Measurements from ENCODE around the gene CAMTA1. TPM values are rescaled to one million over a fixed set of nuclear protein-coding genes. Genes with fewer than 3 reads are reported as not detected.

Gene CAMTA1
- total RNA-seq, 4 donors from 2014 or later = 57.4 to 88.3 (median 62.1) TPM

DNA sequence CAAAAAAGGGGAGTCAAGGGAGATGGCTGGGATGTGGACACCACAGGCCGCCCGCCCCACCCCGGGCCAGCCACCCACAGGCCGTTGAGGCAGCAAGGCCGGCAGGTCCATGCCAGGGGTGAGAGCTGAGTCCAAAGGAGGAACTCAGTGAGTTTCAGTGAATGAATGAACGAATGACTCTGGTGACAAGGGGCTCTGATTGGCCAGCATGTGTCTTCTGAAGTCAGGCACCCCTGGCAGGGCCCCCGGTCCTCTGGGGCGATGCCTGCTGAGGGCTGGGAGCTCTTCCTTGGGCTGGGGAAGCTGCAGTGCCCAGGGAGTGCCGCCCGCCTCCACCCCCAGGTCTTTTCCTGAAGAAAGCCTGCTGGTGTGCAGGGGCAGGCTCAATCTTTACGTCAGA lies 749.8 kb downstream of the CAMTA1 start:
- DNase-seq = peak in 1 of 3 donors; percentile 42

GRCh38 chr1:7535934-7536878 lies 751.0 kb downstream of the CAMTA1 start:
- peaks cover 0 to 13% (median 0%) of the 10 kb centered on the region in 4 donors for H3K4me1 ChIP-seq
- no peak overlapping the region for H3K27ac ChIP-seq
- H3K27me3 ChIP-seq = no peaks in the 10 kb centered on the region
- H3K9me3 ChIP-seq = no peaks in the 10 kb centered on the region
- TF ChIP-seq POLR2A (IDR thresholded peaks at IDR 0.05) (no peak), CTCF (IDR thresholded peaks at IDR 0.05) (no peak)
- peak in 1 of 3 donors; percentile 38 for DNase-seq
- no peaks in the 10 kb centered on the region for H3K36me3 ChIP-seq
- no peak overlapping the region for H3K4me3 ChIP-seq

More for the DNA sequence above, 749.8 kb downstream of the CAMTA1 start:
- H3K4me1 ChIP-seq = peaks cover 0 to 13% (median 0%) of the 10 kb centered on the region in 4 donors
- no peak for TF ChIP-seq POLR2A (IDR thresholded peaks at IDR 0.05)
- no peak for TF ChIP-seq CTCF (IDR thresholded peaks at IDR 0.05)
- no peak overlapping the region for H3K4me3 ChIP-seq
- H3K36me3 ChIP-seq = no peaks in the 10 kb centered on the region
- H3K27me3 ChIP-seq = no peaks in the 10 kb centered on the region
- no peak overlapping the region for H3K27ac ChIP-seq
- no peaks in the 10 kb centered on the region for H3K9me3 ChIP-seq

DNA sequence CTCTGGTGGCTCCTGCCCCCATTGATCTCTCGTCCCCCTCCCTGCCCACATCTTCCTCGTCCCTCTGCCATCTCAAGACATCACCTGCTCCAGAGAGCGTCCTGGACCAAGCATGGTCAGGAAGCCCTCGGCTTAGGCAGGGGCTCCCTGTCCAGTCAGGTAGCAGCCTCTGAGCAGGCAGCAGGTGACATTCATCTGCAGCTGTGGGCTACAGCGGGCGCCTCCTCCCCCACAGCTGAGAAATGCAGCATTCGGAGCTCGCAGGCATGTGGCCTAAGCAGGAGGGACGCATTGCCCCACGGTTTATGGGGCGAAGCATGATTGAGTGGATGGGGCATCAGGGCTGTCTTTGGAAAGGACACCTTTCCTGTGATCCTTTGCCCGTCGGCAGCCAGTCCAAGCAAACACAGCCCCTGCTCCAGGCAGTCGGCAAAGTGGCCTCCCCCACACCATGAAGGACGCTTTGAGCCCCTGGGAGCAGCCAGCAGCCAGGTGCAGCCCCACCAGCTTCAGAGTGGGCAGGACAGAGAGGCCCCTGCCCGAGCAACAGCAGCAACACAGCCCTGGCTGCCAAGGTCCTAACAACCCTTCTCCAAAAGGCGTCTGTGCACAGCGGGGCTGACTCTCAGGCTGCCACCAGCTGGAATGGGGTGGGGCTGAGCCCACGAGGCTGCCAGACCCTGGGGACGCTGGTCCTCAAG lies 751.8 kb downstream of the CAMTA1 start:
- Histone ChIP-seq H3K4me1 (peaks cover 0 to 13% (median 0%) of the 10 kb centered on the region in 4 donors), H3K36me3 (no peaks in the 10 kb centered on the region), H3K9me3 (no peaks in the 10 kb centered on the region), H3K27ac (no peak overlapping the region), H3K4me3 (no peak overlapping the region), H3K27me3 (no peaks in the 10 kb centered on the region)
- TF ChIP-seq CTCF (IDR thresholded peaks at IDR 0.05) (no peak), POLR2A (IDR thresholded peaks at IDR 0.05) (no peak)
- DNase-seq = peak in 1 of 3 donors; percentile 38

GRCh38 chr1:7538033-7538432 lies 752.8 kb downstream of the CAMTA1 start:
- DNase-seq = peak in 1 of 3 donors; percentile 33
- Histone ChIP-seq H3K27me3 (no peaks in the 10 kb centered on the region), H3K4me1 (peaks cover 0 to 13% (median 0%) of the 10 kb centered on the region in 4 donors), H3K9me3 (no peaks in the 10 kb centered on the region), H3K27ac (no peak overlapping the region), H3K36me3 (no peaks in the 10 kb centered on the region), H3K4me3 (no peak overlapping the region)
- TF ChIP-seq POLR2A (IDR thresholded peaks at IDR 0.05) = no peak
- no peak for TF ChIP-seq CTCF (IDR thresholded peaks at IDR 0.05)

DNA sequence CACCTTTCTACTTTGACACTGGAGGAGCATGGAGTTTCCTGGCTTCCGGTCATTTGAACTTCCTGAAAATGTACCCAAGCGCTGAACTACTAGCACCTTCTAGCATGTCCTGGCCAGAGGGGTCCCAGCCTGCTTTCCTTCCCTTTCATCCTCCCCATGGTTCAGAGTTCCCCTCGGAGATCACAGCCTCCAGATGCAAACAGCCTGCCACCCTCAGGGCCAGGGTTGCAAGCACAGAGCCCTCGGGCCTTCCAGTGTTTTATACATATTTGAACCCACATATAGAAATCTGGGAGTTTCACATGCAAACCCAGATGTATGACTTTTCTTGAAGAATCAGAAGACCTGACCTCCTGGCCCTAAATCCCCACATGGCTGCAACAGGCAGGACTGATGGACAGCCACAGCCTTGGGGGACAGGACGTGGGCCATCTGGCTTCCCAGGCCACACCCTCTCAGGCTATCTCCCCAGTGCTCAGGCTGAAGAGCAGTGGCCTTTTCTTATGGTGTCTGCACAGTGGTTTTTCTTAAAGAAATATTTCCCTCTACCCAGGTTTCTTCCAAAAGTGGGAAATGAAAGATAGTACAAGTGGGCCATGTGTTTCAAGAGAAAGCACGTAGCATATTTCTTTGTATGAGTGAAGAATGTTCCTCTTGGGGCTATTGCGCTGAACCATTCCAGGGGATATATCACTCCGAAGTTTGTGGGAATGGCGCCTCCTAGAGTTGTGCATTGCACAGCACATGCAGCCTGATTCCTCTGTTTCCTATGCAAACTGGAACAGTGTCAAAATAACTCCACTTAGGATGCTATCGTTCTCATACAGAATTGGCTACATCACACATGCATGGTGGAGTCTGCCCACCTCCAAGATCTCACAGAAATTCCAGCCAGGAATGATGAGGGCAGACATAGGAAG lies 753.9 kb downstream of the CAMTA1 start:
- Histone ChIP-seq H3K4me1 (peaks cover 0 to 6% (median 0%) of the 10 kb centered on the region in 4 donors), H3K27ac (no peak overlapping the region), H3K36me3 (no peaks in the 10 kb centered on the region), H3K27me3 (no peaks in the 10 kb centered on the region), H3K4me3 (no peak overlapping the region), H3K9me3 (no peaks in the 10 kb centered on the region)
- peak in 1 of 3 donors; percentile 20 for DNase-seq
- TF ChIP-seq POLR2A (IDR thresholded peaks at IDR 0.05) = no peak
- no peak for TF ChIP-seq CTCF (IDR thresholded peaks at IDR 0.05)
